ENCODE results near the gene RIN2.

The RIN2 gene

GRCh38 chr20:19758133-19758500, at the start of gene RIN2:
Gene RIN2, plus strand, starts transcription at chr20:19758258. Its CDS starts 131,344 bp downstream, at chr20:19889602.
- Histone ChIP-seq H3K9ac (ENCODE audit: low read depth, low read length, poor library complexity, severe bottlenecking) (no peak within 1 kb of the TSS), H3F3A (ENCODE audit: low read depth) (no peaks in the 10 kb centered on the region), H3K4me2 (ENCODE audit: low read depth, low read length, poor library complexity, severe bottlenecking) (no peak within 1 kb of the TSS), H3K4me1 (ENCODE audit: insufficient read depth, low read length, poor library complexity, severe bottlenecking) (no peaks in the 10 kb centered on the region), H3K4me3 (ENCODE audit: low read length, poor library complexity, severe bottlenecking) (no peak within 1 kb of the TSS), H3K27me3 (ENCODE audit: insufficient read depth, low read length, poor library complexity, severe bottlenecking) (no peaks in the 10 kb centered on the region), H4K20me1 (ENCODE audit: insufficient read depth, low read length, poor library complexity, severe bottlenecking) (no peaks in the 10 kb centered on the region), H2AFZ (ENCODE audit: low read length) (no peak within 1 kb of the TSS), H3K9me2 (replicated peaks; ENCODE audit: low read depth, low read length) (no peaks in the 10 kb centered on the region), H3K79me2 (ENCODE audit: insufficient read depth, low read length) (no peaks in the 10 kb centered on the region), H3K36me3 (ENCODE audit: insufficient read depth, low read length) (no peaks in the 10 kb centered on the region), H3K9me3 (ENCODE audit: insufficient read depth, low read depth, low read length) (no peaks in the 10 kb centered on the region)
- TF ChIP-seq, protein P1, sequence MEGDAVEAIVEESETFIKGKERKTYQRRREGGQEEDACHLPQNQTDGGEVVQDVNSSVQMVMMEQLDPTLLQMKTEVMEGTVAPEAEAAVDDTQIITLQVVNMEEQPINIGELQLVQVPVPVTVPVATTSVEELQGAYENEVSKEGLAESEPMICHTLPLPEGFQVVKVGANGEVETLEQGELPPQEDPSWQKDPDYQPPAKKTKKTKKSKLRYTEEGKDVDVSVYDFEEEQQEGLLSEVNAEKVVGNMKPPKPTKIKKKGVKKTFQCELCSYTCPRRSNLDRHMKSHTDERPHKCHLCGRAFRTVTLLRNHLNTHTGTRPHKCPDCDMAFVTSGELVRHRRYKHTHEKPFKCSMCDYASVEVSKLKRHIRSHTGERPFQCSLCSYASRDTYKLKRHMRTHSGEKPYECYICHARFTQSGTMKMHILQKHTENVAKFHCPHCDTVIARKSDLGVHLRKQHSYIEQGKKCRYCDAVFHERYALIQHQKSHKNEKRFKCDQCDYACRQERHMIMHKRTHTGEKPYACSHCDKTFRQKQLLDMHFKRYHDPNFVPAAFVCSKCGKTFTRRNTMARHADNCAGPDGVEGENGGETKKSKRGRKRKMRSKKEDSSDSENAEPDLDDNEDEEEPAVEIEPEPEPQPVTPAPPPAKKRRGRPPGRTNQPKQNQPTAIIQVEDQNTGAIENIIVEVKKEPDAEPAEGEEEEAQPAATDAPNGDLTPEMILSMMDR (conservative IDR thresholded peaks at IDR 0.05; ENCODE audit: low read length): no peak
- TF ChIP-seq EZH2phosphoT487 (IDR thresholded peaks at IDR 0.05; ENCODE audit: borderline replicate concordance): no peak

- no peak overlapping the region for H3K9ac ChIP-seq (ENCODE audit: low read depth, low read length, poor library complexity, severe bottlenecking)
- H3K4me2 ChIP-seq (ENCODE audit: low read depth, low read length, poor library complexity, severe bottlenecking): no peak overlapping the region
- H3K4me1 ChIP-seq (ENCODE audit: insufficient read depth, low read length, poor library complexity, severe bottlenecking): no peaks in the 10 kb centered on the region
- no peak overlapping the region for H2AFZ ChIP-seq (ENCODE audit: low read length)
- no peaks in the 10 kb centered on the region for H3K36me3 ChIP-seq (ENCODE audit: insufficient read depth, low read length)
- no peaks in the 10 kb centered on the region for H3K27me3 ChIP-seq (ENCODE audit: insufficient read depth, low read length, poor library complexity, severe bottlenecking)
- no peaks in the 10 kb centered on the region for H3K79me2 ChIP-seq (ENCODE audit: insufficient read depth, low read length)
- no peaks in the 10 kb centered on the region for H4K20me1 ChIP-seq (ENCODE audit: insufficient read depth, low read length, poor library complexity, severe bottlenecking)
- no peaks in the 10 kb centered on the region for H3K9me2 ChIP-seq (replicated peaks; ENCODE audit: low read depth, low read length)
- no peak for TF ChIP-seq EZH2phosphoT487 (IDR thresholded peaks at IDR 0.05; ENCODE audit: borderline replicate concordance)
- TF ChIP-seq, protein P1 (conservative IDR thresholded peaks at IDR 0.05; ENCODE audit: low read length): no peak
- no peaks in the 10 kb centered on the region for H3F3A ChIP-seq (ENCODE audit: low read depth)
- no peaks in the 10 kb centered on the region for H3K9me3 ChIP-seq (ENCODE audit: insufficient read depth, low read depth, low read length)
- no peak overlapping the region for H3K4me3 ChIP-seq (ENCODE audit: low read length, poor library complexity, severe bottlenecking)
These were observed 48.3 kb upstream of the RIN2 start for GRCh38 chr20:19709635-19710335.

DNA sequence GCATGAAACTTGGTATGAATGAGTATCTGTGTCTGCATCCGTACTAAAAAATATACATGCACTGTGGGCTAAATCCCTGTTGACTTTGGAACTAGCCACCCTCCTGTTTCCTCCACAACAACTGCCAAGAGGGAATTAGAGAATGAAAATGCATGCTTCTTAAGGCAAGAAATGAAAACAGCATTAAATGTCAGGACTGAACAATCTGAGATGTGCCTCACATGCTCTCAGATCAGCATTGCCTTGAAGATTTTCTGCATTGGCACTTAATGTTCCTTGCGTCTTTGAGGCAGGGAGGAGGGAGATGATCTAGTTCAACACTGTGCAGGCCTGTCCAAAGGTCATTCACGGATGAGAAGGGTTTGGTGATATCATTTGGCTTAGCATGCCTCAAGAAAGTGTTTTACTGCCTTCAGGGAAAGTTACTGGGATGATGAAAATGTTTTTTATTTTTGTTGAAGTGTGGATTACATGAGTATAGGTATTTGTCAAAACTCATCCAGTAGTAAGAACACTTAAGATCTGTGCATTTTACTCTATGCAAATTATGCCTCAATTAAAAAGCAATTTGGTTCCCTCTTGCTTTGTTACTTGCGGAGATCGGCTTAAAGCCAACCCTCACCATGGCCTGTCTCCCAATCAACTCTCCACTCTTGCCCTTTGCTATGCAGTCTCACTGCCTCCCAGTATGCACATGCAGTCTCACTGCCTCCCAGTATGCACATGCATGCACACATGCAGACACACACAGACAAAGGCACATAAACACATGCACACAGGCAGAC, 47.5 kb upstream of the RIN2 start:
- H3F3A ChIP-seq (ENCODE audit: low read depth): no peaks in the 10 kb centered on the region
- TF ChIP-seq, protein P1 (conservative IDR thresholded peaks at IDR 0.05; ENCODE audit: low read length): no peak
- H3K36me3 ChIP-seq (ENCODE audit: insufficient read depth, low read length): no peaks in the 10 kb centered on the region
- H3K79me2 ChIP-seq (ENCODE audit: insufficient read depth, low read length): no peaks in the 10 kb centered on the region
- no peak overlapping the region for H3K9ac ChIP-seq (ENCODE audit: low read depth, low read length, poor library complexity, severe bottlenecking)
- no peaks in the 10 kb centered on the region for H3K9me2 ChIP-seq (replicated peaks; ENCODE audit: low read depth, low read length)
- H3K4me1 ChIP-seq (ENCODE audit: insufficient read depth, low read length, poor library complexity, severe bottlenecking): no peaks in the 10 kb centered on the region
- H3K4me3 ChIP-seq (ENCODE audit: low read length, poor library complexity, severe bottlenecking): no peak overlapping the region
- no peak overlapping the region for H2AFZ ChIP-seq (ENCODE audit: low read length)
- no peak overlapping the region for H3K4me2 ChIP-seq (ENCODE audit: low read depth, low read length, poor library complexity, severe bottlenecking)
- no peaks in the 10 kb centered on the region for H3K9me3 ChIP-seq (ENCODE audit: insufficient read depth, low read depth, low read length)
- no peaks in the 10 kb centered on the region for H3K27me3 ChIP-seq (ENCODE audit: insufficient read depth, low read length, poor library complexity, severe bottlenecking)
- H4K20me1 ChIP-seq (ENCODE audit: insufficient read depth, low read length, poor library complexity, severe bottlenecking): no peaks in the 10 kb centered on the region
